IMR-90 (cell line): ENCODE data around the gene ZXDC. TPM values are rescaled to one million over a fixed set of nuclear protein-coding genes. Genes with fewer than 3 reads are reported as not detected.
A peak's percentile ranks its signal among the peaks of the same experiment; 100 is the strongest.

ENCODE experiments used
- ATAC-seq: fragments of 200-7000 bp; cut with Tn5 transposase; 2 replicates; pipeline ENCODE4 v1.9.1; 2020; ENCODE audit warnings: low read depth, mild to moderate bottlenecking, moderate library complexity
- BruUV-seq: library from RNA; stranded (reverse); fragments of 400-500 nt; replicated peaks from 2 replicates; lab custom pipeline; 2021; lab: Mats Ljungman, UMichigan
- CTCF ChIA-PET: fragments of 300-600 bp; formaldehyde crosslinking; extraction: SDS; loops from one replicate; lab custom pipeline; 2021; ENCODE audit warnings: antibody characterized with exemption; lab: Yijun Ruan, JAX
- POLR2A ChIA-PET: fragments of 300-600 bp; sonication (Branson Sonifier 250); formaldehyde crosslinking; loops from one replicate; lab custom pipeline; 2022; ENCODE audit warnings: antibody characterized with exemption; ENCODE audit not compliant: unreplicated experiment; lab: Charles Lee
- DNase-seq: peaks from one replicate; pipeline ENCODE4 v3.0.0; 2013
- H2AFZ ChIP-seq: replicated peaks from 2 replicates; pipeline ENCODE3; 2013; ENCODE audit warnings: low read length, mild to moderate bottlenecking; ENCODE audit not compliant: poor library complexity
- H2AK5ac ChIP-seq: 2 replicates; pipeline ENCODE4 v1.6.1; 2013; ENCODE audit warnings: low read depth, low read length, inconsistent platforms
- H2AK9ac ChIP-seq: replicated peaks from 2 replicates; pipeline ENCODE3; 2013; ENCODE audit warnings: mild to moderate bottlenecking, low read depth, low read length, moderate library complexity; ENCODE audit not compliant: poor library complexity
- H2BK120ac ChIP-seq: 2 replicates; pipeline ENCODE4 v1.6.1; 2013; ENCODE audit warnings: low read depth, low read length, inconsistent platforms
- H2BK15ac ChIP-seq: 3 replicates; pipeline ENCODE4 v1.6.1; 2013; ENCODE audit warnings: low read depth, low read length, inconsistent platforms
- H2BK20ac ChIP-seq: 2 replicates; pipeline ENCODE4 v1.6.1; 2013; ENCODE audit warnings: low read depth, mild to moderate bottlenecking, inconsistent platforms, low read length, moderate library complexity
- H2BK5ac ChIP-seq: 2 replicates; pipeline ENCODE4 v1.6.1; 2013; ENCODE audit warnings: mild to moderate bottlenecking, low read depth, low read length, inconsistent platforms; ENCODE audit not compliant: poor library complexity, severe bottlenecking
- H3K14ac ChIP-seq: replicated peaks from 2 replicates; pipeline ENCODE4 v1.6.1; 2013; ENCODE audit warnings: low read depth, low read length, inconsistent platforms
- H3K18ac ChIP-seq: 2 replicates; pipeline ENCODE4 v1.6.1; 2013; ENCODE audit warnings: low read depth, low read length, control low read depth
- H3K23ac ChIP-seq: 2 replicates; pipeline ENCODE4 v1.6.1; 2013; ENCODE audit warnings: low read depth, low read length, inconsistent platforms
- H3K27ac ChIP-seq: 2 replicates; pipeline ENCODE4 v1.5.1; 2013; ENCODE audit warnings: mild to moderate bottlenecking, control low read depth, low read length; ENCODE audit not compliant: insufficient read depth
- H3K27me3 ChIP-seq: 2 replicates; pipeline ENCODE4 v1.6.1; 2013; ENCODE audit warnings: low read length; ENCODE audit not compliant: control insufficient read depth, insufficient read depth
- H3K36me3 ChIP-seq: 2 replicates; pipeline ENCODE4 v1.6.1; 2013; ENCODE audit warnings: low read length, mixed read lengths; ENCODE audit not compliant: control insufficient read depth, insufficient read depth
- H3K4ac ChIP-seq: 2 replicates; pipeline ENCODE4 v1.6.1; 2013; ENCODE audit warnings: low read depth, low read length, inconsistent platforms
- H3K4me1 ChIP-seq: 2 replicates; pipeline ENCODE4 v1.6.1; 2013; ENCODE audit warnings: low read length, mixed read lengths; ENCODE audit not compliant: control insufficient read depth, insufficient read depth
- H3K4me2 ChIP-seq: 2 replicates; pipeline ENCODE4 v1.6.1; 2013; ENCODE audit warnings: low read depth, mild to moderate bottlenecking, control low read depth, low read length, moderate library complexity
- H3K4me3 ChIP-seq: 2 replicates; pipeline ENCODE4 v1.5.1; 2013; ENCODE audit warnings: low read depth, mild to moderate bottlenecking, control low read depth, low read length, moderate library complexity; ENCODE audit not compliant: insufficient read depth
- H3K56ac ChIP-seq: 2 replicates; pipeline ENCODE4 v1.6.1; 2013; ENCODE audit warnings: low read length, inconsistent platforms; ENCODE audit not compliant: insufficient read depth; ENCODE audit errors: extremely low read depth
- H3K79me1 ChIP-seq, 2 experiments: 2 replicates each; pipeline ENCODE4 v1.6.1; 2013; ENCODE audit warnings: low read length in 2 of 2, inconsistent platforms in 1 of 2, low read depth in 1 of 2
- H3K9ac ChIP-seq: 2 replicates; pipeline ENCODE4 v1.6.1; 2013; ENCODE audit warnings: low read depth, low read length, control low read depth
- H3K9me1 ChIP-seq: 2 replicates; pipeline ENCODE4 v1.6.1; 2013; ENCODE audit warnings: low read length, inconsistent platforms; ENCODE audit not compliant: insufficient read depth
- H3K9me3 ChIP-seq: 2 replicates; pipeline ENCODE4 v1.6.1; 2013; ENCODE audit warnings: low read length; ENCODE audit not compliant: control insufficient read depth, insufficient read depth
- H4K20me1 ChIP-seq: 2 replicates; pipeline ENCODE4 v1.6.1; 2013; ENCODE audit warnings: low read length, inconsistent platforms; ENCODE audit not compliant: insufficient read depth
- H4K5ac ChIP-seq: 2 replicates; pipeline ENCODE4 v1.6.1; 2013; ENCODE audit warnings: mild to moderate bottlenecking, low read depth, low read length, control low read depth
- H4K8ac ChIP-seq, 2 experiments: 2 replicates each; pipeline ENCODE4 v1.6.1; 2013; ENCODE audit warnings: low read depth in 2 of 2, low read length in 2 of 2, control low read depth in 1 of 2, inconsistent platforms in 1 of 2
- H4K91ac ChIP-seq: 2 replicates; pipeline ENCODE4 v1.6.1; 2013; ENCODE audit warnings: low read depth, low read length, inconsistent platforms; ENCODE audit not compliant: insufficient read depth
- BHLHE40 ChIP-seq: fragments of 150-350 bp; IDR thresholded peaks from 2 replicates; pipeline ENCODE4 v1.6.1; 2016; ENCODE audit warnings: mild to moderate bottlenecking, low read depth, low read length
- CEBPB ChIP-seq: IDR thresholded peaks from 2 replicates; pipeline ENCODE4 v1.6.1; 2012; ENCODE audit warnings: low read depth, low read length, improper control_type of control experiment
- CHD1 ChIP-seq: IDR thresholded peaks from 2 replicates; pipeline ENCODE4 v1.6.1; 2012; ENCODE audit warnings: low read depth, low read length, improper control_type of control experiment
- FOS ChIP-seq: fragments of 150-350 bp; IDR thresholded peaks from 2 replicates; pipeline ENCODE4 v1.6.1; 2016; ENCODE audit warnings: low read depth, low read length
- MAFK ChIP-seq: IDR thresholded peaks from 2 replicates; pipeline ENCODE4 v1.6.1; 2012; ENCODE audit warnings: low read depth, low read length, improper control_type of control experiment
- NFE2L2 ChIP-seq: fragments of 150-350 bp; IDR thresholded peaks from 2 replicates; pipeline ENCODE4 v1.6.1; 2016; ENCODE audit warnings: low read depth, mild to moderate bottlenecking, low read length
- POLR2A ChIP-seq: IDR thresholded peaks from 2 replicates; pipeline ENCODE4 v1.6.1; 2012; ENCODE audit warnings: mild to moderate bottlenecking, low read depth, low read length
- RAD21 ChIP-seq: IDR thresholded peaks from 2 replicates; pipeline ENCODE4 v1.6.1; 2012; ENCODE audit warnings: low read length, improper control_type of control experiment
- RCOR1 ChIP-seq: IDR thresholded peaks from 2 replicates; pipeline ENCODE4 v1.6.1; 2012; ENCODE audit warnings: mild to moderate bottlenecking, low read length, improper control_type of control experiment; ENCODE audit not compliant: insufficient replicate concordance
- SMC3 ChIP-seq: fragments of 150-350 bp; IDR thresholded peaks from 2 replicates; pipeline ENCODE4 v1.6.1; 2016; ENCODE audit warnings: low read depth, mild to moderate bottlenecking, antibody characterized with exemption, low read length, moderate library complexity
- USF2 ChIP-seq: fragments of 150-350 bp; IDR thresholded peaks from 2 replicates; pipeline ENCODE4 v1.6.1; 2017; ENCODE audit warnings: mild to moderate bottlenecking, antibody characterized with exemption, low read length, low read depth
- WGBS, 2 experiments: methylation state at CpG; one replicate each; pipeline versions ENCODE4 v1.1.5 to v1.1.7; 2013; ENCODE audit warnings: missing lambda C conversion rate in 2 of 2; ENCODE audit not compliant: insufficient read length in 1 of 2; ENCODE audit errors: extremely low coverage in 2 of 2; 5-methylcytosine and 5-hydroxymethylcytosine counted together
- dilution Hi-C: fragments of 300-500 bp; cut with HindIII; formaldehyde crosslinking; loops from one replicate; pipeline ENCODE4 v1.14.3; 2018; ENCODE audit warnings: low sequenced_read_pairs; ENCODE audit not compliant: unreplicated experiment
- in situ Hi-C: fragments of 300-500 bp; cut with MboI; formaldehyde crosslinking; loops from 3 replicates; pipeline ENCODE4 v1.14.3; 2019; ENCODE audit warnings: low sequenced_read_pairs, inconsistent platforms, mixed read lengths
- intact Hi-C: fragments of 100-400 bp; cut with micrococcal nuclease; formaldehyde crosslinking; loops from 2 replicates; pipeline ENCODE4 v1.10.0; 2022
- polyA plus RNA-seq, 3 experiments: library from polyadenylated mRNA; depleted of rRNA; stranded (reverse); fragments of >200 nt; gene quantifications; 2 replicates each; pipeline ENCODE4 v1.2.3, GENCODE V29; 2012; ENCODE audit warnings: low replicate concordance in 1 of 3
- total RNA-seq: library from RNA; depleted of rRNA; stranded (reverse); fragments of >200 nt; gene quantifications from 2 replicates; pipeline ENCODE4 v1.2.3, GENCODE V29; 2012

ZXDC gene
- total and polyA plus RNA-seq, 2 of the 4 experiments (the other 2 are of a cell fraction): 11.5 to 14.3 TPM

- dilution Hi-C loops (no loop called here), intact Hi-C loops (loop anchor here (5.0 kb wide), 3 partner anchors 231 to 461 kb away; partner anchors contain the start of gene PLXNA1), in situ Hi-C loops (loop anchor here (10.0 kb wide), 1 partner anchor 933 kb away; no protein-coding TSS in a partner anchor)
- Histone ChIP-seq H2AK9ac (peak overlapping the region; percentile 5), H2BK20ac (no peak overlapping the region), H4K20me1 (no peaks in the 10 kb centered on the region), H3K36me3 (no peaks in the 10 kb centered on the region), H3K14ac (no peak overlapping the region), H2AFZ (no peak overlapping the region), H3K4me1 (no peaks in the 10 kb centered on the region; the same call in 1 of the 2 replicates), H4K8ac (no peak overlapping the region), H3K4me2 (no peak overlapping the region), H3K23ac (no peak overlapping the region), H2BK15ac (no peak overlapping the region), H3K79me1 (no peaks in the 10 kb centered on the region), H3K4ac (no peak overlapping the region), H3K18ac (no peak overlapping the region), H3K4me3 (no peak overlapping the region), H3K9me3 (no peaks in the 10 kb centered on the region), H3K9me1 (no peaks in the 10 kb centered on the region; the same call in 1 of the 2 replicates), H4K91ac (no peak overlapping the region), H4K5ac (no peak overlapping the region), H3K27me3 (peaks cover 43% of the 10 kb centered on the region), H3K27ac (no peak overlapping the region), H2BK120ac (no peak overlapping the region), H2BK5ac (no peak overlapping the region), H2AK5ac (no peak overlapping the region), H3K9ac (no peak overlapping the region), H3K56ac (no peak overlapping the region)
- DNase-seq (no peak), ATAC-seq (no peak)
- BruUV-seq: no TSS peak
- TF ChIP-seq USF2: no peak
- TF ChIP-seq BHLHE40: no peak
- no peak for TF ChIP-seq NFE2L2
- no peak for TF ChIP-seq FOS
- TF ChIP-seq POLR2A: no peak
- TF ChIP-seq CEBPB: no peak
- no peak for TF ChIP-seq CHD1
- TF ChIP-seq RAD21: no peak
- no peak for TF ChIP-seq SMC3
- no peak for TF ChIP-seq RCOR1
- no peak for TF ChIP-seq MAFK
- ChIA-PET CTCF (no interaction called here), POLR2A (no interaction called here)
- WGBS, 2 experiments: 40% methylated on average over 2 of the region's 11 CpGs; no CpG with 5 or more reads in 1 of the 2 experiments
Observed at GRCh38 chr3:126521122-126521891, 45.6 kb upstream of the ZXDC start.
